Stimulated activated CD4-positive, alpha-beta T cell treated with anti-CD3 and anti-CD28 coated beads, Interleukin-4, amount 100 ng/mL, for 48 hours (primary cell): ENCODE measurements around the gene CASKIN2.
A peak's percentile ranks its signal among the peaks of the same experiment; 100 is the strongest.
"Not testable (repeated sequence)": the region's sequence is repeated elsewhere in the genome, so short reads cannot be mapped to it uniquely, and the experiment has no call there.

ENCODE experiments used
- DNase-seq, 2 donors: peaks; one replicate each; pipeline ENCODE4 v3.0.0-alpha.2; 2020; ENCODE audit warnings: low read depth in 2 of 2

CASKIN2 gene

DNA sequence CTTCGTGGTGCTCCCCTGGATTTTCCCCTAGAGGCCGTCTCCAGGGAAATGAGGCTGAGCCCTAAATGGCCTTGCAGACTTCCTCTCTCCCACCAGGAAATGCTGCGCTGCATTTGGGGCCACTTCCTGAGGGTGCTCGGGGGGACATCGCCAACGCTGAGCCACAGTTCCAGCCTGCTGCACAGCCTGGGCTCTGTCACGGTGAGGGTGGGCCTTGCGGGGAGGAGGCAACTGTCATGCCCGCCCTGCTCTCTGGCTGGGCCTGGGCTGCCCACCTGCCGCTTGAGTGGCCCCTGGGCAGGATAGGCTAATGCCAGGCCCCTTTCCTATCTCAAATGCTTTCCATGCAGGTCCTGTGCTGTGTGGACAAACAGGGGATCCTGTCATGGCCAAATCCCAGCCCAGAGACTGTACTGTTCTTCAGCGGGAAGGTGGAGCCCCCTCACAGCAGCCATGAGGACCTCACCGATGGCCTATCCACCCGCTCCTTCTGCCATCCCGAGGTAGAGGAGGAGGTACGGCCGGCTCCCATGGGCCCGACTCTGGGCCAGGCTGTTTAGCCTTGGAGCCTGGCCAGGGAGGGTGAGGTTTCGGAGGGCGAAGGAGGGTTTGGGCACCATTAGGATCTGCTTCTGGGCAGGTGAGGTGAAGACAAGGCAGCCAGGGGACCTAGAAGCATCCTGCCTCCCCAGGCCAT lies 24.2 kb downstream of the CASKIN2 start:
- DNase-seq: no peak

DNA sequence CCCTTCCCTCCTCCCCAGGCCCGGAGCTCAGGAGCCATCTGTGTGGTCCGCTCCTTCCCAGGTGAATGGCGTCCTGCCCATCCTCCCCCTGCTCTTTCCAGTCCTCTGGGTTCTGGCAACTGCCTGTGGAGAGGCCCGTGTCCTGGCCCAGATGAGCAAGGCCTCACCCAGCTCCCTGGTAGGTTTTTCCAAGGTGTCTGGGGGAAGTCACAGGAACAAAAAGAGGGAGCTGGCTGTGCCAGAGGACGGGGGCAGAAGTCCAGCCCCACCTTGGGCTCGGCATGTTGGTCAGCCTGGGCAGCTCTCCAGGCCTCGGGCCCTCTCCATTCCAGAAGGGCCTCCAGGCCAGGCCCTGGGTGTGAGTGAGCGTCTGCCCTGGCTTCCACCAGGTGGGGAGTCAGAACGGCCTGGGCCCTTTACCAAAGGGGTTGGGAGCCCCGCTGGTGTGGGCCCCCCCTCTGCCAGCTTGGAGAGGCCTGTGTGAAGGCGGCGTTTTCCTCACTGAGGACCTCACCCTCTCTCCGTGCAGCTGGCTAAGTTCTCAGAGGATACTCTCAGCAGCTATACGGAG lies 25.1 kb downstream of the CASKIN2 start:
- DNase-seq: no peak

DNA sequence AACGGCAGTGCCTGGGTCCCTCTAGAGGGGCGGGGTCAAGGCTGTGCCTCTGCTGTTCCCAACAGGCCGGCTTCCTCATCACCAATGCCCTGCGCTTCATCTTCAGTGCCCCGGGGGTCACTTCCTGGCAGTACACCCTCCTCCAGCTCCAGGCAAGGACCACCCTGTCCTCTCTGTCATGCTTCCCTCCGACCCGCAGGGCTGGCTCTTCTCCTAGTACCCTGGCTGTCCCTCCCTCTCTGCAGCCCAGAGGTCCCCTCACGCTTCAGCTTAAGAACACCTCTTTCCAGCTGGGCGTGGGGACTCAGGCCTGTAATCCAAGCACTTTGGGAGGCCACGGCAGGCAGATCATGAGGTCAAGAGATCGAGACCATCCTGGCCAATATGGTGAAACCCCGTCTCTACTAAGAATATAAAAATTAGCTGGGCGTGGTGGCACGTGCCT lies 25.8 kb downstream of the CASKIN2 start:
- DNase-seq: no peak

DNA sequence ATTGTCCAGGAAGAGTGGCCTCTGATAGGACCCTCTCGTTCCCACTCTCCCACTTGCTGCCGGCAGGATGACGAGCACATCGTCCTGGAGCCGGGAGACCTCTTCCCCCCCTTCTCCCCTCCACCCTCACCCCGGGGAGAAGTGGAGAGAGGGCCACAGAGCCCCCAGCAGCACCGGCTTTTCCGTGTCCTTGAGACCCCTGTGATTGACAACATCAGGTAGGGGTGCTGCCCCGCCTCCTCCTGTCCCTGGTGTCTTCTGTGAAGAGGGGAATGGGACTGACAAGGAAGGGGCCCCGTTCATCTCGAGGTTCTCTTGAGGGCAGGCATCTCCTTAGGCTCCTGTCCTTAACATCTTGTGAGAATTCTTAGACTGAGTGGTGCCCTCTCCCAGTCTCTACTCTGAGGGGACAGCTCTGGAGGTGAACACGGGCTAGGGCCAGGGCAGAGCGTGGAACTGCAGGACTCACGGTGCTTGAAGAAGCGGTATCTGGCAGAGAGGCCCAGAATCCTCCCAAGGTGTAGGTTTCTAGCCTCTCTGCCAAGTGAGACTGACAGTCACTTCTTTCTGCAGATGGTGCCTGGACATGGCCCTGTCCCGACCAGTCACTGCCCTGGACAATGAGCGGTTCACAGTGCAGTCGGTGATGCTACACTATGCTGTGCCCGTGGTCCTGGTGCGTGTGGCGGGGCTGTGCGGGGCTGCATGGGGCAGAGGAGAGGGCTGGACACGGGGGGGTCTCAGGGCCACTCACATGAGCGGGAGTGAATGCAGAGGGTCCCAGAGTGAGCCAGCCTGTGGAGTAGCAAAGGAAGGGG lies 26.4 kb downstream of the CASKIN2 start:
- DNase-seq: no peak

DNA sequence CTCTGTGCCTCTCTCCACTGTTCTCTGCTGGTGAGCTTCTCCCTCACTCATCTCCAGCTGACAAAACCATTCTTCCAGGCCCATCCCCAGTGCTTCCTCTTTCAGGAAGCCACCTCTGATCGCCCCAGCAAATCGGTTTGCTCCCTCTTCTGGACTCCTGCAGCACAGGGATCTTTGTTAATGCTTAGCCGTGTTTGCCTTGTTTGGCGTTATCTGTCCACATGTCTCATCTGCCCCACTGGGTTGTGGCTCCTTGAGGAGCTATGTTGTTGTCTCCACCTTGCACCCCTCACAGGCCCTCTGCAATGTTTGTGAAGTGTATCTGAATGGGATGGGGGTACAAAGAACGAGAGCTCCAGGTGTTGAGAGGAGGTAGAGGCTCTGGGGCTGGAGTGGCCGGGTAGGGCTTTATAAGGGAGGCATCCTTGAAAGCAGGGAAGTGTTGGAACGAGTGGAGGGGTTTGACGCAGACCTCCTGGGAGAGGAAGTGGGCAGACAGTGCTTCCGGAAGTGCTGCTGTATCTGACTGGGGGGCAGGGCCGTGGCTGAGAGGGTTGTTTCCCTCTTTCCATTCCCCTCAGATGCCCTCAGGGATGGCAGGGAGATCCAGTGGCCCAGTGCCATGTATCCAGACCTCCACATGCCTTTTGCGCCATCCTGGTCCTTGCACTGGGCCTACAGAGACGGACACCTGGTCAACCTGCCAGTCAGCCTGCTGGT lies 27.8 kb downstream of the CASKIN2 start:
- DNase-seq: peak; percentile 9 to 16

DNA sequence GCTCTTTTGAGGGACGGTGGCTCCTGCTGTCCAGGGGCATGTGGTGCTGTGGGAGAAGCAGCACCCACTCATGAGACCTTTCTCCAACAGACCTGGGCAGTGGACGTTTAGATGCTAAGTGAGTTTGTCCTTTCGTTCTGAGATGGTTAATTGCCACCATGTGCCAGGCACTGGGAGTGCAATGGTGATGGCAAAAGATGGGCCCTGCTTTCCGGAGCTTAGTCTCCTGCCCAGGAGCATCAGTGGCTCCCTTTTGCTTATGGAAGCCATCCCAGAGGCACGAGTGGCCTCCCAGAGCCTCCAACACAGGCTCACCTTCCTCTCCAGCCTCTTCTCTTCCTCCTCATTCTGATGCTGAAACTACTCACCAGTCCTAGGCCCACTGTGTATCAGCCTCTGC lies 28.4 kb downstream of the CASKIN2 start:
- DNase-seq: no peak

DNA sequence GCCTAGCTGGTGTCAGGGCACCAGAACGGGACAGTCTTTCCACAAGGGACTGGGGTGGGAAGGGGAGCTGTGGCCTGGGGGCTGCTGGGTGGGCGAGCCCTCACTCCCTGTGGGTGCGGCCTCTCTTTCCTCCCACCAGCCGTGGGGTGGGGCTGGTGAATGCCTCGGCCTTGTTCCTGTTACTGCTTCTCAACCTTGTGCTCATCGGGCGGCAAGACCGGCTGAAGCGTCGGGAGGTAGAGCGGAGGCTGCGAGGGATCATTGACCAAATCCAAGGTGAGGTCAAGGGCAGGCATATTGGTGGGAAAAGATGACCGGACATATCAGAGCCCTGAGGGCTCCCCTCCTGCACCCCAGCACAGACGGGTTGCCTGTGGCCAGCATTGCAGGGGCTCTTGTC lies 29.2 kb downstream of the CASKIN2 start:
- no peak for DNase-seq

DNA sequence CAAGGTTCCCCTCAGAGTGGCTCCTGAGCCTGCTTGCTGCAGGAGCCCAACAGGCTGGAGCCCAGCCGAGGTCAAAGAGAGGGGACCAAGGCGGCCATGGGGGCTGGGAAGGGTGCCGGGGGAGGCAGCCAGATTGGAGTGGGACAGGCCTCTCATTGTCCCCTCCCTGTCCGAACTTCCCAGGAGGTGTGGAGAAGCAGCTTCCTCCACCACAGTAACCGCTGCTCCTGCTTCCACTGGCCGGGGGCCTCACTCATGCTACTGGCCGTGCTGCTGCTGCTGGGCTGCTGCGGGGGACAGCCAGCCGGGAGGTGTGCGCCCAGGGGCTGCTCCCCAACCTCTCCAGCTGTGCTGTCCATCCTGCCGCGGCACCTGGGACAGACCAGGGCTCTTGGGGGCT lies 29.6 kb downstream of the CASKIN2 start:
- no peak for DNase-seq

DNA sequence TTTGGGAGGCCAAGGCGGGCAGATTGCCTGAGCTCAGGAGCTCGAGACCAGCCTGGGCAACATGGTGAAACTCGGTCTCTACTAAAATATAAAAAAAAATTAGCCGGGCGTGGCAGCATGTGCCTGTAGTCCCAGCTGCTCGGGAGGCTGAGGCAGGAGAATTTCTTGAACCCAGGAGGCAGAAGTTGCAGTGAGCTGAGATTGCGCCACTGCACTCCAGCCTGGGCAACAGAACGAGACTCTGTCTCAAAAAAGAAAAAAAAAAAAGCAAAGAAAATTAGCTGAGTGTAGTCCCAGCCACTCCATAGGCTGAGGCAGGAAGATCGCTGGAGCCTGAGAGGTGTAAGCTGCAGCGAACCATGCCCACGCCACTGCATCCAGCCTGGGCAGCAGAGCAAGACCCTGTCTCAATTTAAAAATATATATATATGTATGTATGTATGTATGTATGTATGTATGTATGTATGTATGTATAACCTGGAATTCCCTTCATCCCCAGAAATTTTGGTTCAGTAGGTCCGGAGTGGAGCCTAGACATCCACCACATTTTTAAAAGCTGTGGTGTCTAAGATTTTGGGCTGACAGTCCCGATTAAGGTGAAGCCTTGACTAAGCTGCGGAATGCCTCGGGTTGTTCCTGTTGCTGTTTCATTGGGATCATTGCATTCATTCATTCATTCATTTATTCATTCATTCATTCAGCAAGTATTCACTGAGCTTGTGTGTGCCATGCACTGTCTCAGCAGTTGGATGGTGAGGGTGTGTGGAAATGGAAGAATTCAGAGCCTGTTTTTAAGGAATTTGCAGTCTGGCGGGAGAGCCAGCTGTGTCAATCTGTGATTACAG lies 33.0 kb downstream of the CASKIN2 start:
- no peak for DNase-seq

DNA sequence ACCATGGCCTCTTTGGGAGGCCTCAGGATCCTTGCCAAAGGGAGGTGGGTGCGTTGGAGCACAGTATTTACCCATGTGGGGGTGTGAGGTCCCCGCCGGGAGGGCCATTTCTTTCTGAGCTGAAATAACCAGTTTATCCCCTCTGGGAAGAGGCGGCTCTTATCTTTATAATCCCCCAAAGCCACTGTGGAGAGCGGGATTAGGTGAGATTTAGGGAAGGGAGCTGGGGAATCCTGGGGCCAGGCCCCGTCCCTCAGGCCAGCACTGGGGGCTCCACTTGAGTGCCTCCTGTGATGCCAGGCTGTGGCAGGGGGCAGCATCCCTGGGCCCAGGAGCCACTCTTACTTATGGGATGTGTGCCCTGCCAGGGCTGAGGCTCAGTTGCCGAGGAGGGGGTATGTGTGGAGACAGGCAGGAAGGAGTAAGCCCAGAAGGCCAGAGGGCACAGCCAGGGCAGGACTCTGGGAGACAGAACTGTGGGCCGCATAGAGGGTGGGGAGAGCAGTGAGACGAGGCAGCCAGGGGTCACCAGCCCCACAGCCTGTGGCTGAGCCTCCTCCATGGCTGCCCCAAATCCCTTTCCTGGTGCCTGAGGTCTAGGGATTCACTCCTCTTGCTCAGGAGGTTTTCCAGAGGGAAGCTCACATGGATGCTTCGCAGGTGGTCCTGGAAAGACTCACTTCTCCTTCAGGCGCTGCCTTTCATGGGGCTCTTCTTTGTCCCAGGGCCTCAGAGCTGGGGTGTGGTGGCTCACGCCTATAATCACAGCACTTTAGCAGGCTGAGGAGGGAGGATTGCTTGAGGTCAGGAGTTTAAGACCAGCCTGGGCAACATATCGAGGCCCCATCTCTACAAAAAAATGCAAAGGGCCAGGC lies 33.9 kb downstream of the CASKIN2 start:
- no peak for DNase-seq

DNA sequence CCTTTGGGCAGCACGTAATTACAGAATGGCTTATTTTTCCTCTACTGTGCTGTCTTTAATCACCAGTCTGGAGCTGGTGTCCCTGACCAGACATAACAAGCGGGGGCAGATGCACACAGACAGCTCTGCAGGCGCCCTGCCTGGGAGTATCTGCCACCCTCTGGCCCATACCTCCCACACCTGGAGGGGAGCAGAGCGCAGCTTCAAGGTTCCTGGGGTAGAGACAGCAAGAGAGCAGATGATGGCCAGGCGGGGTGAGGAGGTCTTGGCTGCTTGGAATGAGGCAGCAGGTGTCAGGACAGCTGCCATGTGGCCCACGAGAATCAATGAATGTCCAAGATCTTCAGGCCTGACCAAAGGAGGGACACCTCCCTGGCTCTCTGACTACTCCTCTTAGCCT lies 35.1 kb downstream of the CASKIN2 start:
- no peak for DNase-seq

DNA sequence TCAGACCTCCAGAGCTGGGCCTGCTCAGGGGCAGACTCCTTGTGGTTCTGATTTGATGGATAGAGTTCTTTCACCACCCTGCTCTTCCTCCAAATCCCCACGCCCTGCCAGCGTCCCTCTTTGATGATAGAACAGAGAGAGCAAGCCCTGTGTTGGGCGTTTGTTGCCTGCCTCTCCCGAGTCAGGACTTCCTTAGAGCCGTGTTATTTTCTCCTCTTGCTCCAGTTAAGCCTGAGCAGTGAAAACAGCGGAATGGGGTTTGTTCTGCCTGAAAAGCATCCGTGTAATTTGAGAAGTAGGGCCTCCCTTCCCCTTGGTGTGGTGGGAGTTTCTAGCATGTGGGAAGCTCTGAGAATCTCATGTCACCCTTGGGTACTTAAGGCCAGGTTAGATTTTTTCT lies 36.8 kb downstream of the CASKIN2 start:
- no peak for DNase-seq

DNA sequence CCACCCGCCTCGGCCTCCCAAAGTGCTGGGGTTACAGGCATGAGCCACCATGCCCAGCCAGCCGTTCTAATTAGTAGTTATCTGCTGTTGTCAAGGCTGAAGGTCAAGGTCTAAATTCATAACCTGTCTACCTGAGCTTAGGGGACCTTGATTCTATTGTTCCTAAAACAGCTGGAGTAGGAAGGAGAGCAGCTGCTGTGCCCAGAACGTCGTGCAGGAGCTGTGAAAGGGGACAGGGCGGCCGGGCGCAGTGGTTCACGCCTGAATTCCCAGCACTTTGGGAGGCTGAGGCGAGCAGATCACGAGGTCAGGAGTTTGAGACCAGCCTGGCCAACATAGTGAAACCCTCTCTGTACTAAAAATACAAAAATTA lies 37.9 kb downstream of the CASKIN2 start:
- DNase-seq: not testable (repeated sequence)

DNA sequence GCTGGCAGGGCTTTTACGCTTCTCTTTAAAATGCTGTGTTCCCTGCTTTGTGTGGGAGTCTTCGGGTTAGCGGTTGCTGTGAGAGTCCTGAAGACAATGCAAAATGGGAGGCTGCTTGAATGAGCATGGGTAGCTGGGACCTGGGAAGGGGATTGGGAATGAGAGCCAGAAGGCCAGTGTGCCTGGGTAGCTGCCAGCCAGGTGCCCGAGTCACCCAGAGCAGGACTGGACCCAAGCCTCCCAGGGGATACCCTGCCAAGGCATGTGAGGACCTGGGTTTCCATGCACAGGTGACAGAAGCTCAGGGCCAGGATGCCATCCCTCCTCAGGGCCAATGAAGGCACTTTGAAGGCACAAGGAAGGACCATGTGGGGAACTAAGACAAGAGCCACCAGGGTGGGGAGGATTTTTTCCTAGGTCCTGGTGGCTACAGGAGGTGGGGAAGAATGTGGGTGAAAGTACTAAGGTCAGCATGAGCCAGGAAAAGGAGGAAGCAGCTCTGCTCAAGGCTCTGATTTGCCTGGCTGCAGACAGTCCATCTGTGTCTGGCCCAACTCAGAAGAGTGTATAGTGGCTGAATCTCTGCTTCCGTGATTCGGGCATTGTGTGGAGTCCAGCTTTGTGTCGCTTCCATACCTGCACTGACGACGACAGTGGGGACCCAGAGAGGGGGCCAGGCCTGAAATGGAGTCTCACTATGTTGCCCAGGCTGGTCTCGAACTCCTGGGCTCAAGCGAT lies 38.4 kb downstream of the CASKIN2 start:
- DNase-seq: no peak

DNA sequence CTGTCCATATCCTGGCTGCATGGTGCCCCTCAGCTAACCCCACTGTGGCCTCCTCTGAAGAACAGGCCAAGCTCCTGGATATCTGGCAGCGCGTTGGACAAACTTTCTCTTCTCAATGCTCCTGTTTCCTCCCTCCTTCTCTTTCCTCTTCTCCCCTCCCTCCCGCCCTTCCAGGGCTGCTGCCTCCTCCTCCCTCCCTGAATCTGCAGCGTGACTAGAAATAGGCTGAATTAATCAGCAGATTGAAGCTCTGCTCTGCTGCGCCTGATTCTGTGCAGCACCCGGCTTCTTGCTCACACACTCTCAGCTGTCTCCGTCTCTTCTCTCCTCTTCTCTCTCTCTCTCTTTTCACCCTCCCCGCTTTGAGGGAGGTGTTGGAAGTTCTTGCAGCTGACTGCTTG lies 39.1 kb downstream of the CASKIN2 start:
- DNase-seq: no peak

DNA sequence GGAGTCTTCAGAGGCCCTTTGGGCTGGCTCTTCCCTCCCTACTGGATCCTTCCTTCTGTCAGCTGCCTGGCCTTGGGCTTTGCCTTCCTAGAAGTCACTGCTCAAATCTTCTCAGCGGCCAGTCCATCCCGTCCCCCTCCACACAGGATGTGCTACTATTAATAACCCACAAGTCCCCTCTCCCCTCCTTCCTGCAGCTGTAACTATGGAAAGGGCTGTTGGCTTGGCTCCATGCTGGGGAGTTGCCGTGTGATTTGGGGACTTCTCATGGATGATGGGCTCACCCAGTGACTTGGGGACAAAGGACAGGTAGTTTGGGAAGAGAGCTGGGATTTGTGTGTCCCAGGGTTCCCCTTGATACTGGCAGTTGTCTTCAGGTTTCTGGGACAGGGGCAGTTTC lies 39.5 kb downstream of the CASKIN2 start:
- DNase-seq: no peak

DNA sequence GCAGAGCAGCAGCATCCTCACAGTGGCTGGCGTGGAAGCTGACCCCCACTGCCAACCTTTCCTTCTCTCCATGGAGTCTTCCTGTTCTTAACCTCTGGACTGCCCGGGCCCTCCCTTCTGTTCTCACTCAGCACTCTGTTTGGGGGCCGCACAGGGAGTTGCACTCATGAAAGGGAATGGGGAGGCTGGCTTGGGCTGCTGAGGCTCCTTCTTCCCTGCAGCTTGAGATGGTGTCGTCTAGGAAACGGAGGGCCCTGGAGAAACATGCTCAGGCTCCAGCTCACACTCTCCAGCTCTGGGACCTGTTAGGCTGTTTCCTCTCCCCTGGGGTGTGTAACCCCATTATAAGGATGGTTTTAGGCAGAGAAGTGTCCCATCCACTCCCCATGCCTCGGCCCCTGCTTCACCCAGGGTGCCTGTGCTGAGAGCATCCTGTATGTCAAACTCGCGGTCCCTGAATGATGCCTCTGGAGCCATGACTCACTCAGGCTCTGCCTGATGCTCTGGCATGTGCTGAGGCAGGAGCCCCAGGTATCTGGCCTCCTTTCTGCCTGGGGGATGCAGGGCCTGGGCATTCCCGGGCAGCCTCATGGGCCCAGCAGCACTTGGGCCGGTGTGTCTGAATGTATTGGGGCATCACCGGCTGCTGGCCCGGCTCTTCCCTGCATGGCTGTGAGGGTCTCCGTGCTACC lies 40.0 kb downstream of the CASKIN2 start:
- DNase-seq: no peak

DNA sequence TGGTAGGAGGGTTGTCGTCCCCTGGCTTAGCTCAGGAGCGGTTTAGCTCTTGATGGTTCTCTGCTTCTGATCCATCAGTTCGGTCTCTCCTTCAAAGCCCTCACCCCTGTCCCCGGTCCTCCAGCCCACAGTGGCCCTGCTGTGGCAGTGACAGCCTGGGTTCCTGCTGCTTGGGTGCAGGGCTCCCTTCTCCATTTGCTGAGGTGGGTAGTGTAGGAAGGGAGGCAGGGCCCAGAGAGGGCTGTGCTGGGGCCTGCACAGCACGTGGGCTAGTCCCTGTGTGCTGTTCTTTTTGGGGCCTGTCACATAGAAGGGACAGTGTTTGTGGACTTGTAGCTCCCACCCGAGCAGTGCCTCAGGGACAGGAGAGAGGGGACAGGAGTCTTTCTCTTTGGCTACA lies 40.6 kb downstream of the CASKIN2 start:
- no peak for DNase-seq

DNA sequence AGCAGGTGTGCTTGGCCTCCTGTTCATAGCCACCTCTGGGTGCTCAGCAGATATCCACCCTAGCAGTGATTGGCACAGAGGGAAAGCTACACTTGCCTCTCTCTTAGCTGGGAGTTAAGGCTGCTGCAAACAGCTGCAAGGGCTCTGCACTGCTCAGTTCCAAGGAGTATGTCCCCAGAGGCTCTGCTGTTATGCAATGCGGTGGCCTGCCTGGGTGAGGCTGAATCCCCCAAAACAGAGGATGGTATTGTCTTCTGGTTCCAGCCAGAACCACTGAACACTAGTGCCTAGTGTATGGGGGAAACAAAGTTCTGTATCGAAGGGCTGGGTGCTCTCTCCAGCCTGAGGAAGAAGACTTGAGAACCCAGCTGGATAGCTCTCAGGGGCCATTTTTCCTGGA lies 42.1 kb downstream of the CASKIN2 start:
- no peak for DNase-seq
